HG02943 (cell line): Measurements from ENCODE around the gene C19orf25.
"Not testable (repeated sequence)": the region's sequence is repeated elsewhere in the genome, so short reads cannot be mapped to it uniquely, and the experiment has no call there.

Source experiments
- ATAC-seq: cut with Tn5 transposase; IDR thresholded peaks from one replicate; pipeline ENCODE4 v1.9.1; 2021; ENCODE audit warnings: mild to moderate bottlenecking, low read depth, moderate library complexity; ENCODE audit not compliant: unreplicated experiment

The C19orf25 gene

DNA sequence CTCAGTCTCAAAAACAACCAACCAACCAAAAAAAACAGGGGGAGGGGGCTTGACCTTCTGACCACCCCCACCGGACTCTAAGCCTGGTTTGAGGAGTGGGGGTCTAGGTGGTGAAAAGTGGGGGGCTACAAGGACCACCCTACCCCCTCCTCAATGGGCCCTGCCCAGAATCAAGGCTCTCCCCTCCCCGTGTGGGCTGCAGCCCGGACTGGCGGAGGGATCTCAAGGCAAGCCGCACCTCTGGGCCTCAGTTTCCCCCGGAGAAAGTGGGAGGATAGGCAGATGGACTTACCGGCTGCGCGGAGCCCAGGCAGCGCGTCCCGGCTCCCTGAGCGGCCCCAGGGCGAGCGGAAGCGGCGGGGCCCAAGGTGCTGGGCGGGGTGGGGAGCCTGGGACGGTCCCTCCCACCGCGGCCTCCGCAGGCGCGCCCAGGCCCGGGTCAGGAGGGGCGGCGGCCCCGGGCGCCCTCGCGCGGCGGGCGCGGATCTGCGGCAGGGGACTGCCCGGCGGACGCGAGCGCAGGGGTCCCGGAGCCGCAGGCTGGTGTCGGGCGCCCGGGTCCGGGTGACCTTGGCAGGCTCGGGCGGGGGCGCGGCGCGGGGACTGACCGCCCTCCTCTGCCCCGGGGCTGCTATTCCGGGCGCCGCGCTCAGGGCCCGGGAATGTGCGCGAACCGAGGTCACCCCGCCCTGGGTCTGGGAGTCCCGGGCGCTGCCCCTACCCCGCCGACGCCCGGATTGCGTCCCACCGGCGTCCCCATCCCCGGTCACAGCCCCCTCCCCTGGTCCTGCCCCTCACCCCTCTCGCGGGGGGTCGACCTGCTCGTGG, 33.9 kb upstream of the C19orf25 start, which contains the start of gene ADAMTSL5:
Gene ADAMTSL5, minus strand, starts transcription at position 349 of the 828 bp plus-strand sequence. CDS start 2,076 bp downstream, outside the sequence.
- no peak for ATAC-seq

- no peak for ATAC-seq
Measured at GRCh38 chr19:1511318-1512317, 32.6 kb upstream of the C19orf25 start.

DNA sequence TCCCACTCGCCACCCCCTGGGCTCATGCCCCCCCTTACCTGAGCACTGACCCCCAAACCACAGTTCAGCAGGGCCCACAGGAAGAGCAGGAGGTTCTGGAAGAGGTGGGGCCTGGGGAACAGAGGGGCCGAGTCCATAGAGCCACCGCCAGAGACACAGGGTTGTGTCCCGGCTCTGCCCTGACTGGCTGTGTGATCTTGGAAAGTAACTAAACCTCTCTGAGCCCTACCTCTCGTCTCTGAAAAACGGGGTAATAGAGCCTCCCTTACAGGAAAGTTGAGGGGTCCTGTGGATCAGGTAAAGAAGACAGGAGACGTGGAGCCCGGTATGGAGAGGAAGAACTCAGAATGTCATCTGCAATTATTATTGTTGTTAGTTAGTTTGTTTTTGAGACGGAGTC, 31.8 kb upstream of the C19orf25 start:
- no peak for ATAC-seq

DNA sequence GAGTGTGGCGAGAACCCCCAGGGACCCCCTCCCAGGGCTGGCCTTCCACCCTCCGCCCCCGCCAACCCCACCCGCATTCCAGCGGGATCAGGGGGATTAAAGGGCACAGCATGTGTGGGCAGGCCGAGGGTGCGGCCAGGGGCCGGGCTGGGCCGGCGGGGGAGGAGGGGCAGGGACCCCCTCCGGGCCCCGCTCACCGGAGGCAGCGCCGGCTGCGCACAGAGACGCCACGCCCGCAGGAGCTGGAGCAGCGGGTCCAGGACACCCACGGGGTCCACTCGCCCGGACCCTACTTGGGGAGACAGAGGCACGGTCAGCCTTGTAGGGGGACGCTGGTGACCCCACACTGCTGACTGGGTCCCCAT, 31.4 kb upstream of the C19orf25 start:
- no peak for ATAC-seq

DNA sequence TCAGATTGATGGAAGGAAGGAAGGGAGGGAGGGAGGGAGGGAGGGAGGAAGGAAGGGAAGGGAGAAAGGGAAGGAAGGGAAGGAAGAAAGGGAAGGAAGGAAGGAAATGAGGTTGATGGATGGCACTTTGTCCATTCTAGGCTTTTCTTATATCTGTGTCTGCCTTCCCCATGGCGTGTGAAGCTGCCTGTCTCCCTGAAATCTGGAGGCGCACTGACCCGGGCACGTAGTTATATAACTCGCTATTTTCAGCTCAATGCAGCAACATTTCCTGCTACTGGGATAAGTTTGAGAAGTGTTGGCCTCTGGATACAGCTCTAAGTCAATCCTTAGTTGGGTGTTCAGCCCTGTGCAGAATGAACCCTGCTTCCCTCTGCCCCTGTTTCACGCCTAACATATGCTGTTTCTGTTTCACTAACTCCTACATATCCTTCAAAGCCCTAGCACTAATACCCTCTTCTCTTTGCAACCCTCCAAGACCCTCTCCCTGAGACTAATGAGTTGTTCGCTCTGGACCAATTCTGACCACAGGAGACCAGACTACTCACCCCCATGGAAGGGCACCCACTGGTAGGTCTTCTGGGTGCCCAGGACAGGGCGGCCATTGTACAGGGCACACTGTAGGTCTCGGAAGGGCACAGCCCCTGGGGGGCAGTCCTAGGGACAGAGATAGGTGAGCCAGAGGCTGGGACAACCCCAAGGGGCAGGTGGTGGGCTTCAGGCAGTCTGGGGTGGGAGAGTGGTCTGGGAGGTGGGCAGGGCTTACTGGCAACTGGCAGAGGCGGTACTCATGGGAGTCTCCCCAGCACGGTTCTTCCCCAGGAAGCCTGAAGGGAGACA, 30.8 kb upstream of the C19orf25 start:
- ATAC-seq = no peak

- no peak for ATAC-seq
Measured at GRCh38 chr19:1508507-1508856, 29.5 kb upstream of the C19orf25 start.

DNA sequence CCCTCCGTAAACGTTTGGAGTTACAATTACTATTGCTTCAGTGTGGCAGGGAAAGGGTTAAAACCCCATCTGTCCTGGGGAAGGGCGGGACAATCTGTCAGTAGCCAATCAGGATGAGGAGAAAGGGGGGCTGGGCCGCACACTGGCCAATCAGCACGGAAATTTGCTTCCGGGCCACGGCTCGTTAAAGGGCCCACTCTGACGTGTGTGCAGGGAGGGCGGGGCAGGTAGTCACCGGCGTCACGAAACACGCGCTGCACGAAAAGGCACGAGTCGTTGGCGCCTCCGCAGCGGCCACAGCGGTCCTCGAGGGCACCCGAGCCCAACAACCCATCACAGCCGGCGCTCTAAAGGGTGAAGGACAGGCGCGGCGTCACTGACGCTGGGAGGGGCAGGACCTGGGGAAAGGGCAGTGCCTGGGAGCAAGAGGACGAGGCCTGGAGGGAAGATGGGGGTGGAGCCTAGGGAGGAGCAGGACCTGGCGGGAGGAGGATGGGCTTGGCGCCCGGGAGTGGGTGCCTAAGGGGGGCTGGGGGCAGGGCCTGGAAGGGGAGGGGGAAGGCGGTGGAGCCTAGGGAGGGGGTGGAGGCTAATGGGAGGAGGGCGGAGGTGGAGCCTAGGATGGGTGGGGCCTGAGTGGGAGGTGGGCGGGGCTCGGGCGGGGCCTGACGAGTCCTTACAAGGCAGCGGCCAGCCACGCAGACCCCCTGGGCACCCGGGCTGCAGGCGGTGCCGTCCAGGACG, 28.9 kb upstream of the C19orf25 start:
- ATAC-seq = no peak

GRCh38 chr19:1507192-1507660, 28.2 kb upstream of the C19orf25 start:
- no peak for ATAC-seq

DNA sequence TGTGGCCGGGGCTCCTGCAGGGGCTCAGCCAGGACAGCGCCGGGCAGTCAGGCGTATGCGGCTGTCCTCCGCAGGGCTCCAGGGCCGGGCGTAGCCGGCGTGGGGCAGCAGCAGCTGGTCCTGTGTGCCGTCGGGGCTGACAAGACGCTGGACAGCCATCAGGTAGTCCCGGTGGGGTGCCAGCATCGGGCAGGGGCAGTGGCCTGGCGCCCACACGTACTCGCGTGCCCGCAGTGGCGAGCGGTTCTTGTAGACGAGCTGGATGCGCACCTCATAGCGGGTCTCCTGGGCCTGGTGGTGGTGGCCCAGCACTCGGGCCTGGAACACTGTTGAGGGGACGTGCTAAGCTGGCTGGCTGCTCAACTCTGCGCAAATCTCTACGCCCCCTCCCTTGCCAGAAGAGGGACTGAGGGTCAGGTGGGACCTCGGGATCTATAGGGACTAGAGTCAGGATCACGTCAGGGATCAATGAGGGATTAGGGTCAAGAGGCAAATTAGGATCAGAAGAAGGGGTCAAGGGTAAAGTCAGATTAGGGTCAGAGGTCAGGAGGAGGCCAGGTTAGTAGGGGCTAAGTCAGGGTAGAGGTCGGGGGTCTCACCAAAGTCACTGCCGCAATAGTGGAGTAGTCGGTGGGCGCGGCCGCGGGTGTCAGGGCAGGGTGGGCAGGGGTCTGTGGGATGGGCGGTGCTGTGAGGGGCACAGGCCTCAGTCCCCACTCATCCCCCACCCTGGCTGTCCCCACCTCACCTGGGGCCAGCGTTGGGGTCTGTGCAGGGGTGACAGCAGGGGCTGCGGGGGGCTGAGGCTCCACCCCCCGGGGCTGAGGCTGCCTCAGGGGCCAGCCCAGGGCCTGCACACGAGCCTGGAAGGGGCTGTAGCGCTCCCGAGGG, 27.2 kb upstream of the C19orf25 start:
- ATAC-seq = no peak

DNA sequence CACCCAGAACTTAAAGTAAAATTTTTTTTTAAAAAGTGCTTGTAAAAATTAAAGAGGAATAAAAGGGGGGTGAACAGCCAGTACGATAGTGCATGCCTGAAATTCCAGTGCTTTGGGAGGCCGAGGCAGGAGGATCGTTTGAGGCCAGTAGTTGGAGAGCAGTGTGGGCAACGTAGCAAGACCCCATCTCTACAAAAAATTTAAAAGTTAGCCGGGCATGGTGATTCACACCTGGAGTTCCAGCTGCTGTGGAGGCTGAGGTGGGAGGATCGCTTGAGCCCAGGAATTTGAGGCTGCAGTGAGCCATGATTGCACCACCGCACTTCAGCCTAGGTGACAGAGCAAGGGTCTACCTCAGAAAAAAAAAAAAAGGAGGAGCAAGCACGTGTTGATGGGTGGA, 26.0 kb upstream of the C19orf25 start:
- no peak for ATAC-seq

GRCh38 chr19:1503925-1504773, 25.1 kb upstream of the C19orf25 start:
- no peak for ATAC-seq

DNA sequence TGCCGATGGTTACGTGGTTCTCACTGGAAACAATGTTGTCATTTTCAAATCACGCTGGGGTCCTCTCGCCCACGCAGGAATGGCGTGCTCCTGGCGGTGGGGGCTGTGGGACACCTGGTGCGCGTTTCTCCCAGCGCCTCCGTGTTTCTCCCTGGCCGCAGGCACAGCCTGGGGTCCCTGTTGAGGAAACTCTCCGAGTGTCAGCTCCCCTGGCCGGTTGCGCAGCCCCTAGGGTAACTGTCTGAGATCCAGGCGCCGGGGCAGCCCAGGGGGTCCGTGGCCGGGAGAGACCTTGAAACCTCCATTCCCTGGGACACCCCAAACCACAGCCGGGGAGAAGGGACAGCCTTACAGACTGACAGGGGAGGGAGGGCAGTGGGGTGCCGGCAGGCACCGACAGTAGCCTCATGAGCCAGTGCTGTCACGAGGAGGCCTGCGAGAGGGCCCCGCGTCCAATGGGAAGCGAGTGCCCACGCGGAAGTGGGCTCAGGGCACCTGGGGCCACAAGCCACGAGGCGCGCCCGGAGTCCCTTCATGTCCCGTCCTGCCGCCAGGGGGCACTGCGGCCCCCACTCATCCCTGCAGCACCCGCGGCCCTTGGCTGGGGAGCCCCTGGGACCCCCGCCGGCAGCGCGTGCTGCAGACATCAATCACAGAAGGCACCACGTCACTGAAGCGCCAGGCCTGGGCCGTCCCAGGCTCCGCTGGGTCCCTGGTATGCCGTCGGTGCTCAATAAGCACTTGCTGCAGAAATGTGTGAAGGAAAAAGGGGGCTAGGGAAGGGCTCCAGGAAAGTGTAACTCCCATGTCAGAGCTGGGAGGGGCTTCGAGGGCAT, 24.3 kb upstream of the C19orf25 start:
- ATAC-seq = no peak

GRCh38 chr19:1502433-1503088, 23.5 kb upstream of the C19orf25 start:
- no peak for ATAC-seq

GRCh38 chr19:1501200-1501595, 22.2 kb upstream of the C19orf25 start:
- no peak for ATAC-seq

DNA sequence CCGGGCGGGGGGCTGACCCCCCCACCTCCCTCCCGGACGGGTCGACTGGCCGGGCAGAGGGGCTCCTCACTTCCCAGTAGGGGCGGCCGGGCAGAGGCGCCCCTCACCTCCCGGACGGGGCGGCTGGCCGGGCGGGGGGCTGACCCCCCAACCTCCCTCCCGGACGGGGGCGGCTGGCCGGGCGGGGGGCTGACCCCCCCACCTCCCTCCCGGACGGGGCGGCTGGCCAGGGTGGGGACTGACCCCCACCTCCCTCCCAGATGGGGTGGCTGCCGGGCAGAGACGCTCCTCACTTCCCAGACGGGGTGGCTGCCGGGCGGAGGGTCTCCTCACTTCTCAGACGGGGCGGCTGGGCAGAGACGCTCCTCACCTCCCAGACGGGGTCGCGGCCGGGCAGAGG, 20.2 kb upstream of the C19orf25 start:
- ATAC-seq = not testable (repeated sequence)

DNA sequence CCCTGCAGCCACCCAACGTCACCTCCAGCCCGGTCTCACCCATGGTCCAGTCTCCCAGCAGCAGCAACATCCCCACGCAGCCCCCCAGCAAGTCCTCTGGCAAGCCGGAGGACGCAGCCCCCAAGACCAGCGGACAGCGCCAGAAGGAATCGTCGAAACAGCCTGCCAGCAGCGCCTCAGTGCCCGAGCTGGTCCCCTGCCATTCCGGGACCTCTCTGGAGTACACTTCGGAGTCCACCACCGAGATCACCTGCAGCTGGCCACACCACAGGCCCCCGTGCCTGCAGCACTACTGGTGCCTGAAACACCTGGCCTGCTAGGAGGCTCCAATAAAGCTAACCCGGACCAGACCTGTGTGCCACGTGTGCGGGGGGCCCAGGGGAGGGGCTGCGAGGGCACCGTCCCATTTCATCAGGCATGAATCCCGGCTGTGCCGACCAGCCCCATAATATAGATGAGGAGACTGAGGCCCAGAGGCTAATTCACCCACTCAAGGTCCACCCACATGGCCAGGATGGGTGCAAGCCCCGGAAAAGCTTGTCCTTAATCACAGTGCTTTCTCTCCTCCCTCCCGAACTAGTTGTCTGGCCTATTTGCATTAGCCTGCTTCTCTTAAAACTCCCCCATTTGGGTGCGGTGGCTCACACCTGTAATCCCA, 18.7 kb upstream of the C19orf25 start:
- ATAC-seq = no peak
